H9 (cell line): ENCODE measurements around the gene PA2G4. TPM values are rescaled to one million over a fixed set of nuclear protein-coding genes. Genes with fewer than 3 reads are reported as not detected.

Experiments used
- DNase-seq: peaks from one replicate; pipeline ENCODE4 v3.0.0-alpha.2; 2017
- H2AFZ ChIP-seq: one replicate; pipeline ENCODE4 v1.6.1; 2013; ENCODE audit warnings: mild to moderate bottlenecking, low read length, control low read depth, moderate library complexity
- H2AK5ac ChIP-seq: 2 replicates; pipeline ENCODE4 v1.6.1; 2013; ENCODE audit warnings: low read length, control low read depth, mixed read lengths; ENCODE audit not compliant: insufficient read length
- H2BK120ac ChIP-seq: one replicate; pipeline ENCODE4 v1.6.1; 2013; ENCODE audit warnings: low read depth, mild to moderate bottlenecking, low read length, control low read depth, inconsistent platforms; ENCODE audit not compliant: poor library complexity, severe bottlenecking
- H2BK12ac ChIP-seq: 2 replicates; pipeline ENCODE4 v1.6.1; 2013; ENCODE audit warnings: low read length, control low read depth, mixed read lengths, low read depth; ENCODE audit not compliant: insufficient read length
- H2BK15ac ChIP-seq: 2 replicates; pipeline ENCODE4 v1.6.1; 2013; ENCODE audit warnings: low read depth, low read length, control low read depth
- H2BK20ac ChIP-seq: one replicate; pipeline ENCODE4 v1.6.1; 2013; ENCODE audit warnings: low read depth, mild to moderate bottlenecking, low read length, control low read depth, inconsistent platforms; ENCODE audit not compliant: poor library complexity, severe bottlenecking
- H2BK5ac ChIP-seq: 2 replicates; pipeline ENCODE4 v1.6.1; 2013; ENCODE audit warnings: low read length, control low read depth, mixed read lengths; ENCODE audit not compliant: insufficient read length
- H3K14ac ChIP-seq: 2 replicates; pipeline ENCODE4 v1.6.1; 2013; ENCODE audit warnings: low read length, control low read depth; ENCODE audit not compliant: insufficient read depth
- H3K18ac ChIP-seq: 2 replicates; pipeline ENCODE4 v1.6.1; 2013; ENCODE audit warnings: low read depth, mild to moderate bottlenecking, mixed read lengths, low read length, control low read depth; ENCODE audit not compliant: insufficient read length
- H3K23ac ChIP-seq: 2 replicates; pipeline ENCODE4 v1.6.1; 2013; ENCODE audit warnings: low read length, control low read depth, mixed read lengths, low read depth; ENCODE audit not compliant: insufficient read length
- H3K23me2 ChIP-seq: 2 replicates; pipeline ENCODE4 v1.6.1; 2013; ENCODE audit warnings: low read depth, mild to moderate bottlenecking, mixed read lengths, low read length, control low read depth; ENCODE audit not compliant: insufficient read length, poor library complexity, severe bottlenecking
- H3K27ac ChIP-seq: 2 replicates; pipeline ENCODE4 v1.5.1; 2013; ENCODE audit warnings: low read length, control low read depth, mixed read lengths, low read depth; ENCODE audit not compliant: insufficient read length
- H3K27me3 ChIP-seq: 2 replicates; pipeline ENCODE4 v1.6.1; 2013; ENCODE audit warnings: low read length, control low read depth, inconsistent platforms; ENCODE audit not compliant: insufficient read depth
- H3K4ac ChIP-seq: 2 replicates; pipeline ENCODE4 v1.6.1; 2013; ENCODE audit warnings: low read depth, mild to moderate bottlenecking, control low read depth, inconsistent platforms, low read length, moderate library complexity
- H3K4me1 ChIP-seq: 2 replicates; pipeline ENCODE4 v1.6.1; 2013; ENCODE audit warnings: low read length, control low read depth, inconsistent platforms; ENCODE audit not compliant: insufficient read depth
- H3K4me2 ChIP-seq: 2 replicates; pipeline ENCODE4 v1.6.1; 2013; ENCODE audit warnings: low read length, control low read depth, mixed read lengths; ENCODE audit not compliant: insufficient read length, insufficient read depth
- H3K56ac ChIP-seq: 2 replicates; pipeline ENCODE4 v1.6.1; 2013; ENCODE audit warnings: low read depth, mild to moderate bottlenecking, mixed read lengths, low read length, control low read depth; ENCODE audit not compliant: insufficient read length
- H3K79me1 ChIP-seq: 2 replicates; pipeline ENCODE4 v1.6.1; 2013; ENCODE audit warnings: low read depth, mild to moderate bottlenecking, moderate library complexity, low read length, control low read depth, inconsistent platforms; ENCODE audit not compliant: insufficient read depth, poor library complexity, severe bottlenecking
- H3K79me2 ChIP-seq: 2 replicates; pipeline ENCODE4 v1.6.1; 2013; ENCODE audit warnings: low read length, control low read depth, inconsistent platforms; ENCODE audit not compliant: insufficient read depth
- H3K9ac ChIP-seq: 2 replicates; pipeline ENCODE4 v1.6.1; 2013; ENCODE audit warnings: low read length, control low read depth, mixed read lengths; ENCODE audit not compliant: insufficient read length; ENCODE audit errors: extremely low read depth
- H3K9me3 ChIP-seq: one replicate; pipeline ENCODE4 v1.6.1; 2013; ENCODE audit warnings: low read depth, low read length, inconsistent platforms; ENCODE audit not compliant: control insufficient read depth
- H3T11ph ChIP-seq: one replicate; pipeline ENCODE4 v1.6.1; 2013; ENCODE audit warnings: mild to moderate bottlenecking, low read length, control low read depth, inconsistent platforms
- H4K20me1 ChIP-seq: one replicate; pipeline ENCODE4 v1.6.1; 2013; ENCODE audit not compliant: control insufficient read depth, insufficient read length, insufficient read depth
- H4K5ac ChIP-seq: 2 replicates; pipeline ENCODE4 v1.6.1; 2013; ENCODE audit warnings: low read depth, mild to moderate bottlenecking, mixed read lengths, low read length, control low read depth; ENCODE audit not compliant: insufficient read length
- H4K8ac ChIP-seq: replicated peaks from 2 replicates; pipeline ENCODE4 v1.6.1; 2013; ENCODE audit warnings: low read length, control low read depth, mixed read lengths, low read depth; ENCODE audit not compliant: insufficient read length
- H4K91ac ChIP-seq: 2 replicates; pipeline ENCODE4 v1.6.1; 2013; ENCODE audit warnings: low read depth, mild to moderate bottlenecking, moderate library complexity, mixed read lengths, low read length, control low read depth; ENCODE audit not compliant: insufficient read length
- H3K27ac Mint-ChIP-seq, 3 experiments: 2 replicates in 2 of 3; 3 replicates in 1 of 3; pipeline ENCODE4 v1.8.0; 2020 to 2021; ENCODE audit warnings: mixed read lengths in 3 of 3, mild to moderate bottlenecking in 1 of 3, moderate library complexity in 1 of 3
- H3K27me3 Mint-ChIP-seq: 2 replicates; pipeline ENCODE4 v1.8.0; 2021; ENCODE audit warnings: low read depth, mild to moderate bottlenecking, moderate library complexity, mixed read lengths
- H3K36me3 Mint-ChIP-seq, 3 experiments: 2 replicates in 2 of 3; 3 replicates in 1 of 3; pipeline ENCODE4 v1.8.0; 2020 to 2021; ENCODE audit warnings: low read depth in 3 of 3, mixed read lengths in 3 of 3; ENCODE audit not compliant: insufficient read depth in 1 of 3
- H3K4me1 Mint-ChIP-seq, 2 experiments: 2 replicates each; pipeline ENCODE4 v1.8.0; 2020; ENCODE audit warnings: mixed read lengths in 2 of 2
- H3K4me3 Mint-ChIP-seq, 2 experiments: 2 replicates in 1 of 2; 3 replicates in 1 of 2; pipeline ENCODE4 v1.8.0; 2020 to 2021; ENCODE audit warnings: mild to moderate bottlenecking in 2 of 2, mixed read lengths in 2 of 2, moderate library complexity in 1 of 2
- H3K9me3 Mint-ChIP-seq, 2 experiments: 2 replicates in 1 of 2; 3 replicates in 1 of 2; pipeline ENCODE4 v1.8.0; 2020; ENCODE audit warnings: mild to moderate bottlenecking in 2 of 2, mixed read lengths in 2 of 2, moderate library complexity in 1 of 2
- WGBS: extraction: QIAGEN DNeasy Blood & Tissue Kit; methylation state at CpG from one replicate; pipeline ENCODE4 v1.1.7; 2013; ENCODE audit warnings: missing lambda C conversion rate, low lambda C conversion rate, mixed read lengths; ENCODE audit not compliant: insufficient read length; ENCODE audit errors: extremely low coverage; 5-methylcytosine and 5-hydroxymethylcytosine counted together
- total RNA-seq: library from RNA; stranded (reverse); gene quantifications from 2 replicates; pipeline ENCODE4 v1.2.1, GENCODE V29; 2021
- TF ChIP-seq, protein P1 (sequence below): fragments of 200-600 bp; sonication (generic); conservative IDR thresholded peaks from 3 replicates; pipeline ENCODE4 v1.8.0; 2021; ENCODE audit warnings: antibody characterized with exemption, mild to moderate bottlenecking

The PA2G4 gene
- total RNA-seq, 1 experiment from 2014 or later, result 248 TPM

DNA sequence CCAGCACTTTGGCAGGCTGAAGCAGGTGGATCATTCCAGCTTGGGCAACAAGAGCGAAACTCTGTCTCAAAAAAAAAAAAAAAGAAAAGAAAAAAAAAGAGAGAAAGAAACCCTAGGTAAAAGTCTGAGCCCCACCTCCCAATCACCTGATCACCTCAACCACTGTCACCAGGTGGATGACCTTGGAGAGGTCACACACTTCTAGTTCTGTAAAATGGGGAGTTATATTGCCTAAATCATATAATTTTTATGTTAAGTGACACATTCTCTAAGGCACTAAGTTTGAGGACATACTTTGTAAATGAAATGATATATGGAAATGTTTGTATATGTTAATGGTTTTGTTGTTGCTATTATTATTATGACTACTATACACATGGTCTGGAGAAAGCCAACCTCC is 25.9 kb upstream of the PA2G4 start:
- peak overlapping the region; percentile 32 to 94 (median 67); a peak in 4 of 7 replicates for H3K27ac Mint-ChIP-seq
- no peak overlapping the region for H2BK12ac ChIP-seq
- H2AK5ac ChIP-seq, result no peak overlapping the region
- H3K36me3 Mint-ChIP-seq, result peaks cover 0 to under 1% (median under 1%) of the 10 kb centered on the region in 3 experiments; a peak in 6 of 7 replicates
- H3K79me2 ChIP-seq, result peaks cover 7% of the 10 kb centered on the region; the same call in 1 of the 2 replicates
- H2BK20ac ChIP-seq, result no peak overlapping the region
- H3K4me1 Mint-ChIP-seq, result peaks cover 19 to 22% of the 10 kb centered on the region in 2 experiments
- peak overlapping the region; percentile 57 for H3K4me2 ChIP-seq
- no peak overlapping the region for H2BK15ac ChIP-seq
- no peak overlapping the region for H3T11ph ChIP-seq
- no peak overlapping the region for H4K91ac ChIP-seq
- no peak overlapping the region for H3K56ac ChIP-seq
- H3K23me2 ChIP-seq, result peaks cover 13% of the 10 kb centered on the region
- H3K27ac ChIP-seq, result peak overlapping the region; percentile 29
- no peak overlapping the region for H4K8ac ChIP-seq
- H3K9me3 ChIP-seq, result no peaks in the 10 kb centered on the region
- WGBS, result no CpG with 5 or more reads among the region's 1 CpG
- H4K5ac ChIP-seq, result no peak overlapping the region
- no peak overlapping the region for H3K4ac ChIP-seq
- no peak overlapping the region for H2BK5ac ChIP-seq
- H3K18ac ChIP-seq, result no peak overlapping the region
- TF ChIP-seq, protein P1, sequence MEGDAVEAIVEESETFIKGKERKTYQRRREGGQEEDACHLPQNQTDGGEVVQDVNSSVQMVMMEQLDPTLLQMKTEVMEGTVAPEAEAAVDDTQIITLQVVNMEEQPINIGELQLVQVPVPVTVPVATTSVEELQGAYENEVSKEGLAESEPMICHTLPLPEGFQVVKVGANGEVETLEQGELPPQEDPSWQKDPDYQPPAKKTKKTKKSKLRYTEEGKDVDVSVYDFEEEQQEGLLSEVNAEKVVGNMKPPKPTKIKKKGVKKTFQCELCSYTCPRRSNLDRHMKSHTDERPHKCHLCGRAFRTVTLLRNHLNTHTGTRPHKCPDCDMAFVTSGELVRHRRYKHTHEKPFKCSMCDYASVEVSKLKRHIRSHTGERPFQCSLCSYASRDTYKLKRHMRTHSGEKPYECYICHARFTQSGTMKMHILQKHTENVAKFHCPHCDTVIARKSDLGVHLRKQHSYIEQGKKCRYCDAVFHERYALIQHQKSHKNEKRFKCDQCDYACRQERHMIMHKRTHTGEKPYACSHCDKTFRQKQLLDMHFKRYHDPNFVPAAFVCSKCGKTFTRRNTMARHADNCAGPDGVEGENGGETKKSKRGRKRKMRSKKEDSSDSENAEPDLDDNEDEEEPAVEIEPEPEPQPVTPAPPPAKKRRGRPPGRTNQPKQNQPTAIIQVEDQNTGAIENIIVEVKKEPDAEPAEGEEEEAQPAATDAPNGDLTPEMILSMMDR, result no peak
- peaks cover 3% of the 10 kb centered on the region in 2 experiments; a peak in 4 of 5 replicates for H3K9me3 Mint-ChIP-seq
- no peaks in the 10 kb centered on the region; the same call in 1 of the 2 replicates for H3K27me3 ChIP-seq
- H3K4me3 Mint-ChIP-seq, result peak overlapping the region; percentile 83 to 93
- H3K27me3 Mint-ChIP-seq, result no peaks in the 10 kb centered on the region
- H3K9ac ChIP-seq, result no peak overlapping the region
- H2BK120ac ChIP-seq, result no peak overlapping the region
- H4K20me1 ChIP-seq, result no peaks in the 10 kb centered on the region
- H3K4me1 ChIP-seq, result 0 out of 2 replicates have a peak, but pooled peaks cover 4% of the 10 kb centered on the region
- H3K79me1 ChIP-seq, result no peaks in the 10 kb centered on the region
- DNase-seq, result no peak
- H2AFZ ChIP-seq, result no peak overlapping the region
- H3K14ac ChIP-seq, result no peak overlapping the region
- no peak overlapping the region for H3K23ac ChIP-seq
